ENCODE measurements around the gene CHN2. TPM values are rescaled to one million over a fixed set of nuclear protein-coding genes. Genes with fewer than 3 reads are reported as not detected.

The CHN2 gene
- total RNA-seq, 1 experiment from 2014 or later: 2.1 TPM

DNA sequence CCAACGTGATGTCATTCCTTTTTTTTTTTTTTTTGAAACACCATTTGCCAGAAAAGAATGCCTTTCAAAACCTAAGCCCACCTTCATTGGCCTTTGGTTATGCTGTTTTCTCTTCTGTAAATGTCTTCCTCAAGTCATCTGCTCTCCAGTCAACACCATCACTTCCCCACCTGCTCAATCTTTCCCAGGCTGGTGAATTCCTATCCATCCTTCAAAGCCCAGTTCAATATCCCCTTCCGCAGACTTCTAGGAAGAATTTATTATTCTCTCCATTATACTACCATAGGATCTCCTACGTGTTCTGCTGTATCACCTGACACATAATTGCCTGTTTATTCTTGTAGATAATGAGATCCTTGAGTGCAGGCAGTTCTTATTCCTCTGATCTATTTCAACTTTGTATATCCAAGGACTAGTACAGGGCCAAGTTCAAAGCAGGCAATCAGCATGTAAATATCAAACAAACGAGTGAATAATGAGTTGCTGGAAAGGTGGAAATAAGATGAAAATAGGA, 295.6 kb downstream of the CHN2 start:
- no peaks in the 10 kb centered on the region for H3K9me2 ChIP-seq (ENCODE audit: insufficient read depth)
- ChIA-PET CTCF (no interaction called here), POLR2A (no interaction called here), RAD21 (ENCODE audit: low non-redundant PET in 1 of 2, low total read pairs in 2 of 2, uncharacterized antibody in 2 of 2, unreplicated experiment in 2 of 2) (no interaction called here)
- TF ChIP-seq ZNF274 (IDR thresholded peaks at IDR 0.05; ENCODE audit: low read depth, low read length) (no peak), EGR1 (IDR thresholded peaks at IDR 0.05; ENCODE audit: low read depth) (no peak), CBX3 (IDR thresholded peaks at IDR 0.05; ENCODE audit: low read depth) (no peak), FOSL1 (IDR thresholded peaks at IDR 0.05; ENCODE audit: low read depth) (no peak)
- TF ChIP-seq, protein P1, sequence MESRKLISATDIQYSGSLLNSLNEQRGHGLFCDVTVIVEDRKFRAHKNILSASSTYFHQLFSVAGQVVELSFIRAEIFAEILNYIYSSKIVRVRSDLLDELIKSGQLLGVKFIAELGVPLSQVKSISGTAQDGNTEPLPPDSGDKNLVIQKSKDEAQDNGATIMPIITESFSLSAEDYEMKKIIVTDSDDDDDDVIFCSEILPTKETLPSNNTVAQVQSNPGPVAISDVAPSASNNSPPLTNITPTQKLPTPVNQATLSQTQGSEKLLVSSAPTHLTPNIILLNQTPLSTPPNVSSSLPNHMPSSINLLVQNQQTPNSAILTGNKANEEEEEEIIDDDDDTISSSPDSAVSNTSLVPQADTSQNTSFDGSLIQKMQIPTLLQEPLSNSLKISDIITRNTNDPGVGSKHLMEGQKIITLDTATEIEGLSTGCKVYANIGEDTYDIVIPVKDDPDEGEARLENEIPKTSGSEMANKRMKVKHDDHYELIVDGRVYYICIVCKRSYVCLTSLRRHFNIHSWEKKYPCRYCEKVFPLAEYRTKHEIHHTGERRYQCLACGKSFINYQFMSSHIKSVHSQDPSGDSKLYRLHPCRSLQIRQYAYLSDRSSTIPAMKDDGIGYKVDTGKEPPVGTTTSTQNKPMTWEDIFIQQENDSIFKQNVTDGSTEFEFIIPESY (IDR thresholded peaks at IDR 0.05; ENCODE audit: extremely low read depth, insufficient replicate concordance, low read length): no peak
- TF ChIP-seq, protein P2, sequence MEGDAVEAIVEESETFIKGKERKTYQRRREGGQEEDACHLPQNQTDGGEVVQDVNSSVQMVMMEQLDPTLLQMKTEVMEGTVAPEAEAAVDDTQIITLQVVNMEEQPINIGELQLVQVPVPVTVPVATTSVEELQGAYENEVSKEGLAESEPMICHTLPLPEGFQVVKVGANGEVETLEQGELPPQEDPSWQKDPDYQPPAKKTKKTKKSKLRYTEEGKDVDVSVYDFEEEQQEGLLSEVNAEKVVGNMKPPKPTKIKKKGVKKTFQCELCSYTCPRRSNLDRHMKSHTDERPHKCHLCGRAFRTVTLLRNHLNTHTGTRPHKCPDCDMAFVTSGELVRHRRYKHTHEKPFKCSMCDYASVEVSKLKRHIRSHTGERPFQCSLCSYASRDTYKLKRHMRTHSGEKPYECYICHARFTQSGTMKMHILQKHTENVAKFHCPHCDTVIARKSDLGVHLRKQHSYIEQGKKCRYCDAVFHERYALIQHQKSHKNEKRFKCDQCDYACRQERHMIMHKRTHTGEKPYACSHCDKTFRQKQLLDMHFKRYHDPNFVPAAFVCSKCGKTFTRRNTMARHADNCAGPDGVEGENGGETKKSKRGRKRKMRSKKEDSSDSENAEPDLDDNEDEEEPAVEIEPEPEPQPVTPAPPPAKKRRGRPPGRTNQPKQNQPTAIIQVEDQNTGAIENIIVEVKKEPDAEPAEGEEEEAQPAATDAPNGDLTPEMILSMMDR (IDR thresholded peaks at IDR 0.05 in 2 of 3, conservative IDR thresholded peaks at IDR 0.05 in 1 of 3; ENCODE audit: borderline replicate concordance in 1 of 3, insufficient read depth in 1 of 3, low read depth in 2 of 3, low read length in 2 of 3): no peak
- H3K4me2 ChIP-seq (ENCODE audit: low read length): no peak overlapping the region
- H3K27ac ChIP-seq (ENCODE audit: low read depth, low read length): no peak overlapping the region
- no peaks in the 10 kb centered on the region for H3K9me3 ChIP-seq (ENCODE audit: control insufficient read depth in 1 of 2, insufficient read depth in 1 of 2, low read depth in 1 of 2, low read length in 2 of 2)
- no peaks in the 10 kb centered on the region for H3K27me3 ChIP-seq (ENCODE audit: insufficient read depth, low read length)
- no peak for ATAC-seq
- DNase-seq (ENCODE audit: low read depth, low spot score): no peak
- no peak overlapping the region for H2AFZ ChIP-seq (ENCODE audit: low read depth, low read length, poor library complexity, severe bottlenecking)
- no peak overlapping the region for H3K4me3 ChIP-seq (replicated peaks in 1 of 2; ENCODE audit: low read depth in 1 of 2, low read length in 2 of 2)
- no peaks in the 10 kb centered on the region for H3K79me2 ChIP-seq (ENCODE audit: insufficient read depth, low read length)
- H3K4me1 ChIP-seq (ENCODE audit: control insufficient read depth in 1 of 2, insufficient read depth in 2 of 2, low read length in 2 of 2): peaks cover 2 to 6% of the 10 kb centered on the region in 2 experiments; a peak in 1 of 4 replicates
- no peaks in the 10 kb centered on the region for H3K36me3 ChIP-seq (ENCODE audit: control insufficient read depth in 1 of 2, insufficient read depth in 2 of 2, low read length in 2 of 2)
- H4K20me1 ChIP-seq (ENCODE audit: insufficient read depth): no peaks in the 10 kb centered on the region
- intact Hi-C loops (cut with micrococcal nuclease): no loop called here
- BruUV-seq (replicated peaks): no TSS peak
- no peak overlapping the region for H3K9ac ChIP-seq (ENCODE audit: low read length)

All from HCT116 (cell line).